Upper lobe of left lung (tissue), 4 donors: ENCODE data around the gene RNFT2.

Experiments used
- CTCF ChIP-seq, 6 experiments: fragments of 450-650 bp in 4 of 6; fragments of 200-600 bp in 2 of 6; sonication (generic) in 2 of 6; IDR thresholded peaks; one replicate each; pipeline ENCODE4 v1.5.1; 2016 to 2019; ENCODE audit warnings: antibody characterized with exemption in 6 of 6
- POLR2A ChIP-seq, 4 donors: fragments of 450-650 bp; IDR thresholded peaks; one replicate each; pipeline ENCODE4 v1.5.1; 2016 to 2017; ENCODE audit warnings: antibody characterized with exemption in 4 of 4, mild to moderate bottlenecking in 2 of 4
- POLR2AphosphoS5 ChIP-seq, 2 donors: sonication (generic); formaldehyde crosslinking; IDR thresholded peaks; one replicate each; pipeline ENCODE4 v1.5.1; 2017; ENCODE audit warnings: antibody characterized with exemption in 2 of 2

- TF ChIP-seq CTCF (IDR thresholded peaks at IDR 0.05) = no peak
- TF ChIP-seq POLR2A (IDR thresholded peaks at IDR 0.05) = no peak
- no peak for TF ChIP-seq POLR2AphosphoS5 (IDR thresholded peaks at IDR 0.05)
Measured at GRCh38 chr12:116707751-116708150, 30.4 kb upstream of the RNFT2 start.
